GM13977 (cell line): Measurements from ENCODE around the gene NBAS.
"Not testable (repeated sequence)": the region's sequence is repeated elsewhere in the genome, so short reads cannot be mapped to it uniquely, and the experiment has no call there.

Source experiments
- DNase-seq: peaks from one replicate; pipeline ENCODE4 v3.0.0; 2012; ENCODE audit warnings: low spot score
- CTCF ChIP-seq: IDR thresholded peaks from 2 replicates; pipeline ENCODE4 v1.5.1; 2012; ENCODE audit warnings: mild to moderate bottlenecking, control low read depth; ENCODE audit not compliant: insufficient read depth; ENCODE audit errors: extremely low read depth, missing control alignments
- in situ Hi-C: fragments of 300-500 bp; cut with MboI; formaldehyde crosslinking; loops from one replicate; pipeline ENCODE4 v1.12.0; 2022; ENCODE audit warnings: low sequenced_read_pairs, low pct_unique_long_range_greater_than_20kb, mixed read lengths, inconsistent platforms; ENCODE audit not compliant: unreplicated experiment

NBAS gene

DNA sequence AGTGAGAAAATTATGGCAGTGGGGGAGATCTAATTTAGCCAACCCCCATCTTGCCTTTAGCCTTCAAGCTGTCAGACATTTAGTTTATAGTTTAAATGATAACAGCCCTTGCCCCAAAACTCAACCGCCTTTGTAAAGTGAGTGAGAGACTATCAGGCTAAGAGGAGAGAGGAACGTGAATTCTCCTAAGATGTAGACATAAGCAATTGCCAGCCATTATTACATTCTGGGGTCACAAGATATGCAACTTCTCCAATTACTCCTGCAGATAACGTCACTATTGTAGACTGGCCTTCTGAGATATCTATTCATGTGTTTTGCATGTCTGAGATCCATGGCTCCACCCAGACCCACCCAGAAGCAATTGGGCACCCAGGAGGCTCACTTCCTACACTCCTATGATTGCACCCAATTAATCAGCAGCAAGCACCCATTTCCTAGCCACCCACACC lies 307.3 kb downstream of the NBAS start:
- TF ChIP-seq CTCF: no peak
- in situ Hi-C loops: no loop called here
- DNase-seq: no peak

- DNase-seq: no peak
- TF ChIP-seq CTCF: no peak
- in situ Hi-C loops: no loop called here
Observed at GRCh38 chr2:15253247-15253646, 307.9 kb downstream of the NBAS start.

DNA sequence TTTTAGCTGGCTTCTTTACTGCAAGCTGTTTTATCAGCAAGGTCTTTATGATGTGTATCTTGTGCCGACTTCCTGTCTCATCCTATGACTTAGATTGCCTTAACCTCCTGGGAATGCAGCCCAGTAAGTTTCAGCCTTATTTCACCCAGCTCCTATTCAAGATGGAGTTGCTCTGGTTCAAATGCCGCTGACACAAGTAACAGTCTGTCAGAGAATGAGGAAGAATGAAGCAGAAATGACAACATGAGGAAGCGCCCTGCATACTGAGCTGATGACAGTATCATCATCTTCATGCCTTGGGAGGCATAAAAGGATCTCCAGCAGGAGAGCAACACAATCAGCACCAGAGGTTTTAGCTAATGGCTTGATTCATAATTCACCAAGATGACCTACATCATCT lies 309.4 kb downstream of the NBAS start:
- no peak for TF ChIP-seq CTCF

DNA sequence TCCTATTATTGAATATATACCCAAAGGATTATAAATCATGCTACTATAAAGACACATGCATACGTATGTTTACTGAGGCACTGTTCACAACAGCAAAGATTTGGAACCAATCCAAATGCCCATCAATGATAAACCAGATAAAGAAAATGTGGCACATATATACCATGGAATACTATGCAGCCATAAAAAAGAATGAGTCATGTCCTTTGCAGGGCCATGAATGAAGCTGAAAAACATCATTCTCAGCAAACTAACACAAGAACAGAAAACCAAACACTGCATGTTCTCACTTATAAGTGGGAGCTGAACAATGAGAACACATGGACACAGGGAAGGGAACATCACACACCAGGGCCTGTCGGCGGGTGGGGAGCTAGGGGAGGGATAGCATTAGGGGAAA lies 310.2 kb downstream of the NBAS start:
- in situ Hi-C loops, DNase-seq: not testable (repeated sequence)

More for the DNA sequence above, 309.4 kb downstream of the NBAS start:
- DNase-seq: no peak
- in situ Hi-C loops: no loop called here

DNA sequence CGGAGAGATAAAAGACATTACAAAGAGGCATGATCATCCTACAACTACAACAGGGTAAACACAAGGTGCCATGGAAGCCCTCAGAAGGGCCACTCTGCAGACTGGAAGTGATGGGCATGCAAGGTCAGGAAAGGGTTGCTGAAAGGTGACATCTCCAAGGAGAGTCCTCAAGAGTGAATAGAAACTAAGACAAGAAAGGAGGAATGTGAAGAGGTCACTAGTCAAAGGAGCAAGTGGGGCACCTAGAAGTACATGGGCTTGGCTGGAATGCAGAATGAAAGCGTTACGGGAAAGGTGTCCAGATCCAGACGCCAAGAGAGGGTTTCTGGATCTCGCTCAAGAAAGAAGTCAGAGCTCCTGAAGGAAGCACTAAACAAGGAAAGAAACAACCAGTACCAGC lies 314.3 kb downstream of the NBAS start:
- in situ Hi-C loops: no loop called here
- no peak for TF ChIP-seq CTCF
- DNase-seq: no peak

DNA sequence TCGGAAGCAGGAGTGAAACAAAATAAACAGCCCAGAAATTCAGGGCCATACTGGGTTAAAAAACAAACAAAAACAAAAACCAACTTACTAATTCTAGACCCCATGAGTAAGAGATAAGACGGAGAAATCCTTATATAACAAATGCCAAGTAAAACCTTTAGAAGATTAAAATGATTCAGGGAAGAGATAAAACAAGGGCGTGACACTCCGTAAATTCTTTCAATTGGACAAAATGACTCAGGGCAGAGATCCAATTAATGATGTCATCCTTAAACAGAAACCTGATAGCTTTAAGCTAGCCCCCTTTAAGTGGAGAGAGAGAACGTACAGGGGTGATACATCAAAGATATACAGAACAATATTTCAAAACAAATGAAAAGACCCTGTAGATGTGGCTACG lies 317.4 kb downstream of the NBAS start:
- no peak for TF ChIP-seq CTCF
- in situ Hi-C loops: no loop called here
- DNase-seq: no peak

DNA sequence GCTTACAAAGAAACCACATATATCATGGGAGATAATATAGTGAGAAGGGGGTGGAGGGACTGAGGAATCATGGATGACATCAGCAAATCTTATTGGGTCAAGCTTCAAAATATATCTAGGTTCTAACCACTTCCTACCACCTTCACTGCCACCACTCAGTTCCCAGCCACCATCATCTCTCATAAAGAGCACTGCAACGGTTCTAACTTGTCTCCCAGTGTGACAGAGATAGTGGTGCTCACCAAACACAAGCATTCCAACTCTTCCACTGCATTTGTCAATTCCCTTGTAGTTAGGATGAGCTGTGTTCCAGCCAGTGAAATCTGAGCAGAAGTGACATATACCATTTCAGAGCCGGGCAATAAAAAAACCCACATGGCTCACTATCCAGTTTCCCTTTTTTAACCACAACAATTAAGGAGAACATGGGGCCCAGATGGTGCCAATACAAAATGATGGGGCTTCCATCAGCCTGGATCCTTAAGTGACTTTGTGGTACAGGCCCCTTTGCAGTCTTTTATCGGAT lies 318.1 kb downstream of the NBAS start:
- TF ChIP-seq CTCF: no peak
- DNase-seq: no peak
- in situ Hi-C loops: no loop called here
